ENCODE data around the gene TMCC2. TPM values are rescaled to one million over a fixed set of nuclear protein-coding genes. Genes with fewer than 3 reads are reported as not detected.

Gene TMCC2
- total RNA-seq, 1 experiment from 2014 or later, result 3.1 TPM

- H3K36me3 ChIP-seq (ENCODE audit: control insufficient read depth, insufficient read depth, low read length), result no peaks in the 10 kb centered on the region
- H3K4me1 ChIP-seq (ENCODE audit: control insufficient read depth, insufficient read depth, low read length), result peaks cover 4% of the 10 kb centered on the region
- ChIA-PET CTCF (no interaction called here), POLR2A (no interaction called here)
- 0 out of 2 replicates have a peak, but pooled peaks have one; percentile 18 for ATAC-seq
- intact Hi-C loops (cut with micrococcal nuclease; ENCODE audit: unreplicated experiment) (no loop called here), in situ Hi-C loops (cut with HindIII; ENCODE audit: low pct_unique_long_range_greater_than_20kb, low sequenced_read_pairs) (no loop called here)
- no peak overlapping the region for H3K27ac ChIP-seq (ENCODE audit: low read length)
- no peak for TF ChIP-seq CTCF (IDR thresholded peaks at IDR 0.05)
- no peak for TF ChIP-seq REST (IDR thresholded peaks at IDR 0.05; ENCODE audit: insufficient read depth in 1 of 2, low read depth in 2 of 2, low read length in 1 of 2)
- TF ChIP-seq TCF7L2 (IDR thresholded peaks at IDR 0.05; ENCODE audit: low read depth, low read length), result no peak
- no peak for TF ChIP-seq SIN3A (IDR thresholded peaks at IDR 0.05; ENCODE audit: borderline replicate concordance, insufficient read depth, low read depth, low read length)
- no peak for TF ChIP-seq POLR2AphosphoS5 (IDR thresholded peaks at IDR 0.05; ENCODE audit: low read depth, low read length)
- no TSS peak for BruUV-seq (replicated peaks)
- H3K9me3 ChIP-seq (ENCODE audit: control insufficient read depth, insufficient read depth, low read depth, low read length), result no peaks in the 10 kb centered on the region
- no peak for DNase-seq (ENCODE audit: low read depth, low spot score)
- H3K4me3 ChIP-seq (ENCODE audit: low read depth in 2 of 2, low read length in 2 of 2), result no peak overlapping the region
- H3K27me3 ChIP-seq (ENCODE audit: control insufficient read depth, insufficient read depth, low read length), result no peaks in the 10 kb centered on the region
Measured at GRCh38 chr1:205263580-205264190, 35.9 kb downstream of the TMCC2 start.

- Histone ChIP-seq H3K36me3 (ENCODE audit: control insufficient read depth, insufficient read depth, low read length) (no peaks in the 10 kb centered on the region), H3K4me3 (ENCODE audit: low read depth in 2 of 2, low read length in 2 of 2) (no peak overlapping the region), H3K4me1 (ENCODE audit: control insufficient read depth, insufficient read depth, low read length) (peaks cover 15% of the 10 kb centered on the region), H3K27me3 (ENCODE audit: control insufficient read depth, insufficient read depth, low read length) (no peaks in the 10 kb centered on the region), H3K27ac (ENCODE audit: low read length) (no peak overlapping the region), H3K9me3 (ENCODE audit: control insufficient read depth, insufficient read depth, low read depth, low read length) (no peaks in the 10 kb centered on the region)
- no TSS peak for BruUV-seq (replicated peaks)
- ChIA-PET CTCF (interaction anchor here (0.7 to 1.7 kb wide), 2 partner anchors 10 to 31 kb away, joined by 4 to 5 read pairs; no protein-coding TSS in a partner anchor), POLR2A (no interaction called here)
- ATAC-seq (no peak), DNase-seq (ENCODE audit: low read depth, low spot score) (no peak)
- no peak for TF ChIP-seq CTCF (IDR thresholded peaks at IDR 0.05)
- TF ChIP-seq SIN3A (IDR thresholded peaks at IDR 0.05; ENCODE audit: borderline replicate concordance, insufficient read depth, low read depth, low read length), result no peak
- TF ChIP-seq REST (IDR thresholded peaks at IDR 0.05; ENCODE audit: insufficient read depth in 1 of 2, low read depth in 2 of 2, low read length in 1 of 2), result no peak
- no peak for TF ChIP-seq TCF7L2 (IDR thresholded peaks at IDR 0.05; ENCODE audit: low read depth, low read length)
- no peak for TF ChIP-seq POLR2AphosphoS5 (IDR thresholded peaks at IDR 0.05; ENCODE audit: low read depth, low read length)
- intact Hi-C loops (cut with micrococcal nuclease; ENCODE audit: unreplicated experiment), result no loop called here
- in situ Hi-C loops (cut with HindIII; ENCODE audit: low pct_unique_long_range_greater_than_20kb, low sequenced_read_pairs), result no loop called here
Measured at GRCh38 chr1:205266611-205267305, 39.0 kb downstream of the TMCC2 start.
